ENCODE data around the gene RAB3C. TPM values are rescaled to one million over a fixed set of nuclear protein-coding genes. Genes with fewer than 3 reads are reported as not detected.

The RAB3C gene
- polyA plus RNA-seq, 1 experiment: not detected

- Histone ChIP-seq H3K4me3 (ENCODE audit: low read depth, low read length) (no peak overlapping the region), H3K27me3 (ENCODE audit: control insufficient read depth, insufficient read depth, low read length) (peaks cover 4% of the 10 kb centered on the region), H3K9me3 (ENCODE audit: control insufficient read depth, insufficient read depth, low read length) (no peaks in the 10 kb centered on the region), H3K27ac (ENCODE audit: low read depth, low read length) (no peak overlapping the region)
- ChIA-PET CTCF (interaction anchor here (8.7 kb wide), 1 partner anchor 355 kb away, joined by 176 read pairs; no protein-coding TSS in a partner anchor), POLR2A (no interaction called here)
- TF ChIP-seq, protein P1, sequence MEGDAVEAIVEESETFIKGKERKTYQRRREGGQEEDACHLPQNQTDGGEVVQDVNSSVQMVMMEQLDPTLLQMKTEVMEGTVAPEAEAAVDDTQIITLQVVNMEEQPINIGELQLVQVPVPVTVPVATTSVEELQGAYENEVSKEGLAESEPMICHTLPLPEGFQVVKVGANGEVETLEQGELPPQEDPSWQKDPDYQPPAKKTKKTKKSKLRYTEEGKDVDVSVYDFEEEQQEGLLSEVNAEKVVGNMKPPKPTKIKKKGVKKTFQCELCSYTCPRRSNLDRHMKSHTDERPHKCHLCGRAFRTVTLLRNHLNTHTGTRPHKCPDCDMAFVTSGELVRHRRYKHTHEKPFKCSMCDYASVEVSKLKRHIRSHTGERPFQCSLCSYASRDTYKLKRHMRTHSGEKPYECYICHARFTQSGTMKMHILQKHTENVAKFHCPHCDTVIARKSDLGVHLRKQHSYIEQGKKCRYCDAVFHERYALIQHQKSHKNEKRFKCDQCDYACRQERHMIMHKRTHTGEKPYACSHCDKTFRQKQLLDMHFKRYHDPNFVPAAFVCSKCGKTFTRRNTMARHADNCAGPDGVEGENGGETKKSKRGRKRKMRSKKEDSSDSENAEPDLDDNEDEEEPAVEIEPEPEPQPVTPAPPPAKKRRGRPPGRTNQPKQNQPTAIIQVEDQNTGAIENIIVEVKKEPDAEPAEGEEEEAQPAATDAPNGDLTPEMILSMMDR (IDR thresholded peaks at IDR 0.05; ENCODE audit: low read depth, low read length): no peak
- DNase-seq (ENCODE audit: low read depth, low spot score): no peak
Observed at GRCh38 chr5:58854441-58854840, 271.6 kb downstream of the RAB3C start.

DNA sequence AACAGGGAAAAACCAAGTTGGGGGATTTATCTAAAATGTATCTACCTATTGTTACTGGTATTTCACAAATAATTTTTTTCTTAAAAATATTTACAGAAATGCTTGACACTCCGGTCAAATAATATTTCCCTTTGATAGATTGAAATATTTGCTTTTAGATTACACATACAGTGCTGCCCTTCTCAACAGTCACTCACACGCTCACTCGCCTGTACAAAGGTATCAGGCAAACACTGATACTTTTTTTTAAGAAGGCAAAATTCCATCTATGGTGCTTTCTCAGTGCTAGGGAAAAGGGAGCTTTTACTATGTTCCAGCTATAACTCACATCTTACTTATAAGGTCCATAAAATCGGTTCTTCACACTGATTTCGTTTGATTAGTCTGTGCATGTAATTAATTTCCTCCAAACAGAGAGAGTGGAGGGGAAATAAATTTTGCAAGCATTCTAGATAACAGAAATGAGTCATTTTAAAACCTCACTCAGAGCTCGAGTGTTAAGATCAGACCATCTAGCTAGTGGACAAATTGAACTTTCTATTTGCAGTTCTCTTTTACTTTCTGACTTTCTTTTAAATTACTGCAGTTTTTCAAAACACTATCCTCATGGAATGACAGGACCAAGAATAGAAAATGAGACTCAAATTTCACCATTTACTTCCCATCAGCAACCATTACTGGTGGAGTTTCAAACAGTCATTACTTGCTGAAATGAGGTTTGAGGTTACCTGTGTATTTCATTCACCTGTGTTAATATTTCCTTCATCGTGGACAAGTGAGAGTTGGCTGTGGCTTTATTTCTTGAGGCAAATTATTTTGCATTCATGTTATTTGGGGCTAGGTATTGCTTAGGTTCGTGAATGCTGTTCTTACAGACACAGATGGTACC is 273.2 kb downstream of the RAB3C start:
- Histone ChIP-seq H3K27me3 (ENCODE audit: control insufficient read depth, insufficient read depth, low read length) (peaks cover 4% of the 10 kb centered on the region), H3K9me3 (ENCODE audit: control insufficient read depth, insufficient read depth, low read length) (no peaks in the 10 kb centered on the region), H3K27ac (ENCODE audit: low read depth, low read length) (no peak overlapping the region), H3K4me3 (ENCODE audit: low read depth, low read length) (no peak overlapping the region)
- ChIA-PET CTCF (no interaction called here), POLR2A (no interaction called here)
- TF ChIP-seq, protein P1 (IDR thresholded peaks at IDR 0.05; ENCODE audit: low read depth, low read length): no peak
- no peak for DNase-seq (ENCODE audit: low read depth, low spot score)

DNA sequence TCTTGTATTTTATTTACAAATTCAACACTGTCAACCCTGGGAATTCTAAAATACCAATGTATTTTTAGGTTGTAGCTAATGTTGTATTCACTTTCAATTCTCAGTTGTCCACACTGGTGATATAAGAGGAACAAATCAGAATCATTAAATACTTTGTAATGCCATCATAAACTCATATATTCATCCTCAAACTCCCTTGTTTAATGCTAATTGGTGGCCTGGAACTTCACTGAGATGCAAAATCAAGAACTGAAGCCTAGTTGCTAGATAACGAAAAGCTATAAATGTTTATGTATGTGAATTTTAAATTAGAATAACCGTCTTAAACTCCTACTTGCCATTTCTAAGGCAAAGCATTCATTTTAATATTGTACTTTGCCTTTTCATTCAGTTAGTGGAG is 274.7 kb downstream of the RAB3C start:
- CTCF ChIA-PET: no interaction called here

DNA sequence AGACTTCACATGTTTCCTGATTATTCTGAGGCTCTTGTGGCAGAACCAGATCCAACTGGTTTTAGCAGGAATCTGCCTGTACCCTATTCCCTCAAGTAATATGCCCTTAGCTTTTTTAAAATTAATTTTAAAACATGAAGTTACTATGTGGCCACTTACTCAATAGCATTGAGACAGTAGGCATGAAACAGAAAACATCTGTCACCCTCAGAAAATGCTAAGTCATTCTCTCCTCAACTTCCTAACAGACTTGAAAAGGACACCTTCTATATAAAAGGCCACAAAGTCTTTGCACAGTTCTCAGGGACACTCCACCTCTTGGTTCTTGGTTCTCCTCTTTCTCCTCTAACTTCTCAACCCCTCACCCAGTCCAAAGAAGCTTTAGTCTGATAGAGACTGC is 277.8 kb downstream of the RAB3C start:
- no peak overlapping the region for H3K4me3 ChIP-seq (ENCODE audit: low read depth, low read length)
- no peaks in the 10 kb centered on the region for H3K9me3 ChIP-seq (ENCODE audit: control insufficient read depth, insufficient read depth, low read length)
- CTCF ChIA-PET: interaction anchor here (0.8 to 3.8 kb wide), 5 partner anchors 10 to 383 kb away, joined by 4 to 15 read pairs (median 8); no protein-coding TSS in a partner anchor
- no peak for DNase-seq (ENCODE audit: low read depth, low spot score)
- POLR2A ChIA-PET: no interaction called here
- no peaks in the 10 kb centered on the region for H3K27me3 ChIP-seq (ENCODE audit: control insufficient read depth, insufficient read depth, low read length)
- no peak overlapping the region for H3K27ac ChIP-seq (ENCODE audit: low read depth, low read length)
- TF ChIP-seq, protein P1 (IDR thresholded peaks at IDR 0.05; ENCODE audit: low read depth, low read length): no peak

More for the DNA sequence above, 274.7 kb downstream of the RAB3C start:
- no peak overlapping the region for H3K4me3 ChIP-seq (ENCODE audit: low read depth, low read length)
- H3K9me3 ChIP-seq (ENCODE audit: control insufficient read depth, insufficient read depth, low read length): no peaks in the 10 kb centered on the region
- H3K27me3 ChIP-seq (ENCODE audit: control insufficient read depth, insufficient read depth, low read length): peaks cover 4% of the 10 kb centered on the region
- H3K27ac ChIP-seq (ENCODE audit: low read depth, low read length): no peak overlapping the region
- no peak for DNase-seq (ENCODE audit: low read depth, low spot score)
- POLR2A ChIA-PET: no interaction called here
- TF ChIP-seq, protein P1 (IDR thresholded peaks at IDR 0.05; ENCODE audit: low read depth, low read length): no peak

DNA sequence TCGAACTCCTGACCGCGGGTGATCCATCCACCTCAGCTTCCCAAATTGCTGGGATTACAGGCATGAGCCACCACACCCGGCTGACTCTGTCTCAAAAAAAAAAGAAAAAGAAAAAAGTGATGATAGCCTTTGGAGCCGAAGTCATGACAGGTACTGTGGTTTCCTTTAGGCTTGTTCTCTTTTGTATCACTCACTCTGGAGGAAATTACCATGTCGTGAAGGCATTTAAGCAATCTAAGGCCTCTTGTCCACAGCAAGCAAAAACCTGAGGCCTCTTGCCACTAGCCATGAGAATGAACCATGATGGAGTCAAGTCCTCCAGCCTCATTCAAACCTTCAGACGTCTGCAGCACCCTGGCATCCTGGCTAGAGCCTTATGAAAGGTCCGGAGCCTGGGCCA is 286.1 kb downstream of the RAB3C start:
- no peak overlapping the region for H3K27ac ChIP-seq (ENCODE audit: low read depth, low read length)

More for the DNA sequence above, 286.1 kb downstream of the RAB3C start:
- H3K9me3 ChIP-seq (ENCODE audit: control insufficient read depth, insufficient read depth, low read length): no peaks in the 10 kb centered on the region
- ChIA-PET POLR2A (no interaction called here), CTCF (interaction anchor here (0.6 to 4.1 kb wide), 8 partner anchors 17 to 1098 kb away, joined by 3 to 30 read pairs (median 6); no protein-coding TSS in a partner anchor)
- TF ChIP-seq, protein P1 (IDR thresholded peaks at IDR 0.05; ENCODE audit: low read depth, low read length): no peak
- no peak for DNase-seq (ENCODE audit: low read depth, low spot score)
- no peak overlapping the region for H3K4me3 ChIP-seq (ENCODE audit: low read depth, low read length)
- no peaks in the 10 kb centered on the region for H3K27me3 ChIP-seq (ENCODE audit: control insufficient read depth, insufficient read depth, low read length)
